Astrocyte of the spinal cord (primary cell): Measurements from ENCODE around the gene GK2.

ENCODE experiments used
- DNase-seq: peaks from one replicate; pipeline ENCODE4 v3.0.0; 2011; ENCODE audit warnings: low read depth, low spot score
- H3K4me3 ChIP-seq: 2 replicates; pipeline ENCODE4 v1.5.1; 2011; ENCODE audit warnings: low read depth, mild to moderate bottlenecking, low read length, moderate library complexity
- CTCF ChIP-seq: IDR thresholded peaks from 2 replicates; pipeline ENCODE4 v1.5.1; 2012; ENCODE audit warnings: low read depth, mild to moderate bottlenecking, low read length, inconsistent platforms
- in situ Hi-C: cut with HindIII; loops from 2 replicates; pipeline ENCODE4 v1.10.0; 2017; ENCODE audit warnings: low sequenced_read_pairs

The GK2 gene

GRCh38 chr4:79439489-79439888 is 31.5 kb upstream of the GK2 start:
- no peak overlapping the region for H3K4me3 ChIP-seq
- in situ Hi-C loops = no loop called here
- no peak for DNase-seq
- TF ChIP-seq CTCF = no peak

- no peak overlapping the region for H3K4me3 ChIP-seq
- in situ Hi-C loops = no loop called here
- DNase-seq = no peak
- no peak for TF ChIP-seq CTCF
These were observed 23.8 kb upstream of the GK2 start for GRCh38 chr4:79431839-79432238.

- in situ Hi-C loops = no loop called here
- no peak overlapping the region for H3K4me3 ChIP-seq
- DNase-seq = no peak
- TF ChIP-seq CTCF = no peak
These were observed 21.3 kb upstream of the GK2 start for GRCh38 chr4:79429113-79429903.

GRCh38 chr4:79426989-79427388 is 19.0 kb upstream of the GK2 start:
- DNase-seq = no peak
- no peak overlapping the region for H3K4me3 ChIP-seq
- in situ Hi-C loops = no loop called here
- TF ChIP-seq CTCF = no peak

GRCh38 chr4:79425586-79425985 is 17.6 kb upstream of the GK2 start:
- in situ Hi-C loops = no loop called here
- no peak overlapping the region for H3K4me3 ChIP-seq
- DNase-seq = no peak
- TF ChIP-seq CTCF = no peak

GRCh38 chr4:79421483-79421882 is 13.5 kb upstream of the GK2 start:
- H3K4me3 ChIP-seq = no peak overlapping the region
- no peak for TF ChIP-seq CTCF
- in situ Hi-C loops = no loop called here
- DNase-seq = no peak
